AG04449 (cell line): ENCODE results near the gene ZBTB32.

Experiments used
- CTCF ChIA-PET: fragments of 350-600 bp; formaldehyde crosslinking; extraction: SDS; loops from one replicate; lab custom pipeline; 2021; ENCODE audit warnings: antibody characterized with exemption; lab: Yijun Ruan, JAX
- POLR2A ChIA-PET: fragments of 400-600, 350-600 bp; formaldehyde crosslinking; extraction: SDS; loops from one replicate; lab custom pipeline; 2020; ENCODE audit warnings: antibody characterized with exemption, inconsistent platforms; lab: Yijun Ruan, JAX
- DNase-seq: peaks from one replicate; pipeline ENCODE4 v3.0.0-alpha.2; 2010; ENCODE audit warnings: low read depth, low spot score
- H3K4me3 ChIP-seq: 2 replicates; pipeline ENCODE4 v1.5.1; 2011; ENCODE audit warnings: low read depth, mild to moderate bottlenecking, control low read depth, low read length
- TF ChIP-seq, protein P1 (sequence below): IDR thresholded peaks from one replicate; pipeline ENCODE4 v1.5.1; 2011; ENCODE audit warnings: mild to moderate bottlenecking, moderate library complexity, low read length, control low read depth, inconsistent platforms; ENCODE audit not compliant: insufficient read depth; ENCODE audit errors: missing control alignments

ZBTB32 gene

DNA sequence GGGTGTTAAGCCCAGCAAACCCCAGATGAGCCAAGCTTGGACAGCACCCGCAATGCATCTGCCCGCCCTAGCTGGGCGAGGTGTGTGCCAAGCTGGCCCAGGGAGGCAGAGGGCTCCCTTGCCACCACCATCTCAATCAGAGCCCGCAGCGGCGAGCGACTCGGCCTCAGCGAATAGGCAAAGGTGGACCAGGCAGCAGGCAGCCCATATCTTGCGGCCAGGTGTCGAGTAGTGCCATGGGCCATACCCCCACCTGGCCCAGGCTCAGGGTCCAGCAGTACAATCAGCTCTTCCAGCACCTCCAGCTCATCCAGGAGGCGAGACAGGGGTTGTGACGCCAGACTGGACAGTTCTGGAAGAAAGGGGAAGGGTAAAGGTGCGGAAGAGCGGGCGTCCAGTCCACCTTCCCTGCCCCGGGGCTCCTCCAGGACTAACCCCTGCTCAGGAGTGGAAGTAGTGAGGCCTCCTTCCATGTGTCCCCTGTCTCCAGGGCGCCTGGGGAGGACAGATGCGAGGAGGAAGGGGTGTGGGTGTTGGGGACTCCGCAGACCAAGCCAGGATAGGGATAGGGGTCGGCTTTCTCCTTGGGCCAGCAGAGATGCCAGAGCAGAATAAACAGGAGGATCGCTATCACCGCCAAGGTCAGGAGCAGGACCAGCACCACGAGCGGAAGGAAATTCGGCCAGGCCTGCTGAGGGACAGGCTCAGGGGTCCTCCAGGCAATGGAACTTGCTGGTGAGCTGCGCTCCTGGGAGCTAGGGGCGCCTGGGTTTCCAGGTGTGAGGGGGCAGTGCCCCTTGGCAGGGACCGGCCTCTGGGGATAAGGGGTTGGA, 35.1 kb downstream of the ZBTB32 start:
- peak overlapping the region; percentile 69 for H3K4me3 ChIP-seq
- TF ChIP-seq, protein P1, sequence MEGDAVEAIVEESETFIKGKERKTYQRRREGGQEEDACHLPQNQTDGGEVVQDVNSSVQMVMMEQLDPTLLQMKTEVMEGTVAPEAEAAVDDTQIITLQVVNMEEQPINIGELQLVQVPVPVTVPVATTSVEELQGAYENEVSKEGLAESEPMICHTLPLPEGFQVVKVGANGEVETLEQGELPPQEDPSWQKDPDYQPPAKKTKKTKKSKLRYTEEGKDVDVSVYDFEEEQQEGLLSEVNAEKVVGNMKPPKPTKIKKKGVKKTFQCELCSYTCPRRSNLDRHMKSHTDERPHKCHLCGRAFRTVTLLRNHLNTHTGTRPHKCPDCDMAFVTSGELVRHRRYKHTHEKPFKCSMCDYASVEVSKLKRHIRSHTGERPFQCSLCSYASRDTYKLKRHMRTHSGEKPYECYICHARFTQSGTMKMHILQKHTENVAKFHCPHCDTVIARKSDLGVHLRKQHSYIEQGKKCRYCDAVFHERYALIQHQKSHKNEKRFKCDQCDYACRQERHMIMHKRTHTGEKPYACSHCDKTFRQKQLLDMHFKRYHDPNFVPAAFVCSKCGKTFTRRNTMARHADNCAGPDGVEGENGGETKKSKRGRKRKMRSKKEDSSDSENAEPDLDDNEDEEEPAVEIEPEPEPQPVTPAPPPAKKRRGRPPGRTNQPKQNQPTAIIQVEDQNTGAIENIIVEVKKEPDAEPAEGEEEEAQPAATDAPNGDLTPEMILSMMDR = no peak
- POLR2A ChIA-PET = interaction anchor here (0.8 to 1.7 kb wide), 4 partner anchors 9 to 17 kb away, joined by 3 to 6 read pairs (median 6); partner anchors contain the start of genes HSPB6 and LIN37
- CTCF ChIA-PET = interaction anchor here (0.9 to 1.4 kb wide), 4 partner anchors 9 to 80 kb away, joined by 3 to 4 read pairs (median 3); partner anchors contain the start of gene LIN37
- no peak for DNase-seq

GRCh38 chr19:35740108-35740422, 35.7 kb downstream of the ZBTB32 start:
- ChIA-PET CTCF (interaction anchor here (0.9 to 1.4 kb wide), 5 partner anchors 8 to 79 kb away, joined by 3 to 4 read pairs (median 3); partner anchors contain the start of gene LIN37), POLR2A (interaction anchor here (0.7 to 1.7 kb wide), 6 partner anchors 8 to 191 kb away, joined by 3 to 6 read pairs (median 5); partner anchors contain the start of genes HSPB6 and LIN37)
- no peak for DNase-seq
- peak overlapping the region; percentile 69 for H3K4me3 ChIP-seq
- TF ChIP-seq, protein P1 = no peak

DNA sequence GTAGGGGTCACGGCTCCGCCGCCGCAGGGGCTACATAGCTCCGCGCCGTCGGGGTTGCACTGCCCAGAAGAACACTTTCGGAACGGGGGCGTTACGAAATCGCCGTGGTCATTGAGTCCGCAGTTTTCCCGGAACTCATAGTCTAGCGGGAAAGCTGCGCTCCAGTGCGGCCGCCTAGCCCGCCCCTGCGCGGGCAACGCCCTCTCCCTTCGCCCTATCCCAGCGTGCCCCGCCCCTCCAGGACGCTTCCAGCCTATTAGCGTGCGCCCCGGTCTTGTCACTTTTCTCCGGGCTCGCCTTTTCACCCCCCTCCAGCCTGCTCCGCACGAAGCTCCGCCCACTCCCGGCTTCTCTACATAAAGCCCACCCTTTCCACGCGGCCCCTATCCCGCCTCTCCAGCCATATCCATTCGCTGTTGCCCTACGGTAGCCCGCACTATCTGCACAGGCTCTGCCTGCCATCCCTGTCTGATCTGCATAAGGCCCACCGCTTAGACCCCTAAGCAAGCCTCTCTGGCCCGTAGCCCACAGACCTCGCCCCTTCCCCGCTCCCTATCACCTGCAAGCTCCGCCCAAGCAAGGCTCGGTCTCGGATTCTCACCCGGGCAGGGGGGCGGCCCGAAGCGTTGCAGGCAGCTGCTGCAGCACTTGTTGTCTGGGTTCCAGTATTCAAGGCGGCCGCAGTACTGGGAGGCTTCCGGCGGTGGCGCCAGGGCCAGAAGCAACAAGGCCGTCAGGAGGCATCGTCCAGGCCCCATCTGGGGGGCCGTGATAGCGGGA, 36.3 kb downstream of the ZBTB32 start:
- peak; percentile 51 for DNase-seq
- TF ChIP-seq, protein P1 = peak; percentile 13
- ChIA-PET POLR2A (interaction anchor here (0.7 to 1.7 kb wide), 7 partner anchors 8 to 191 kb away, joined by 3 to 6 read pairs (median 5); partner anchors contain the start of genes HSPB6 and LIN37), CTCF (interaction anchor here (0.8 to 1.4 kb wide), 6 partner anchors 8 to 78 kb away, joined by 3 to 4 read pairs (median 3); partner anchors contain the start of gene LIN37)
- peak overlapping the region; percentile 69 for H3K4me3 ChIP-seq

GRCh38 chr19:35741203-35741515, 36.8 kb downstream of the ZBTB32 start:
- TF ChIP-seq, protein P1 = no peak
- H3K4me3 ChIP-seq = peak overlapping the region; percentile 69
- CTCF ChIA-PET = interaction anchor here (0.8 to 1.4 kb wide), 4 partner anchors 10 to 20 kb away, joined by 3 to 4 read pairs (median 4); no protein-coding TSS in a partner anchor
- POLR2A ChIA-PET = interaction anchor here (0.9 to 1.2 kb wide), 4 partner anchors 7 to 190 kb away, joined by 4 to 6 read pairs (median 5); partner anchors contain the start of genes HSPB6 and LIN37
- no peak for DNase-seq

- peak within 1 kb of the TSS; percentile 69; the same call in 1 of the 2 replicates for H3K4me3 ChIP-seq
- CTCF ChIA-PET = interaction anchor here (1.3 kb wide), 1 partner anchor 49 kb away, joined by 4 read pairs; no protein-coding TSS in a partner anchor
- no peak for DNase-seq
- POLR2A ChIA-PET = interaction anchor here (0.8 kb wide), 1 partner anchor 40 kb away, joined by 3 read pairs; no protein-coding TSS in a partner anchor
- TF ChIP-seq, protein P1 = no peak
These were observed 37.9 kb downstream of the ZBTB32 start, which contains the start of gene IGFLR1 for GRCh38 chr19:35742121-35742724. IGFLR1 (minus strand) TSS chr19:35742452; CDS start chr19:35741180, 1,272 bp downstream.
